HG02870 (cell line): Measurements from ENCODE around the gene TPPP.
A peak's percentile ranks its signal among the peaks of the same experiment; 100 is the strongest.

Source experiments
- ATAC-seq: cut with Tn5 transposase; IDR thresholded peaks from one replicate; pipeline ENCODE4 v1.9.1; 2021; ENCODE audit warnings: mild to moderate bottlenecking, moderate library complexity; ENCODE audit not compliant: unreplicated experiment

The TPPP gene

GRCh38 chr5:647727-648126 is 45.4 kb downstream of the TPPP start:
- ATAC-seq = no peak

GRCh38 chr5:647311-647710 is 45.8 kb downstream of the TPPP start:
- ATAC-seq = no peak

GRCh38 chr5:646396-647201 is 46.6 kb downstream of the TPPP start:
- no peak for ATAC-seq

- no peak for ATAC-seq
Observed at GRCh38 chr5:645421-645820, 47.7 kb downstream of the TPPP start.

- ATAC-seq = no peak
Observed at GRCh38 chr5:644971-645370, 48.2 kb downstream of the TPPP start.

GRCh38 chr5:644509-644908 is 48.6 kb downstream of the TPPP start:
- peak; percentile 3 for ATAC-seq

- peak; percentile 85 for ATAC-seq
Observed at GRCh38 chr5:643811-644271, 49.3 kb downstream of the TPPP start.

- peak; percentile 29 for ATAC-seq
Observed at GRCh38 chr5:643351-643801, 49.8 kb downstream of the TPPP start.

GRCh38 chr5:642481-642880 is 50.7 kb downstream of the TPPP start:
- ATAC-seq = no peak

- ATAC-seq = no peak
Observed at GRCh38 chr5:641331-641765, 51.8 kb downstream of the TPPP start.

GRCh38 chr5:640461-641330 is 52.5 kb downstream of the TPPP start:
- no peak for ATAC-seq

- ATAC-seq = no peak
Observed at GRCh38 chr5:639584-640213, 53.5 kb downstream of the TPPP start.

GRCh38 chr5:639253-639530 is 54.0 kb downstream of the TPPP start:
- no peak for ATAC-seq

- no peak for ATAC-seq
Observed at GRCh38 chr5:638501-639252, 54.5 kb downstream of the TPPP start.

GRCh38 chr5:637581-638450 is 55.3 kb downstream of the TPPP start:
- no peak for ATAC-seq

GRCh38 chr5:636951-637350 is 56.2 kb downstream of the TPPP start:
- no peak for ATAC-seq

GRCh38 chr5:635306-636055 is 57.7 kb downstream of the TPPP start:
- ATAC-seq = no peak

GRCh38 chr5:634191-634590 is 59.0 kb downstream of the TPPP start:
- ATAC-seq = no peak

- ATAC-seq = no peak
Observed at GRCh38 chr5:633501-633955, 59.6 kb downstream of the TPPP start.
